DND-41 (cell line): ENCODE results near the gene NAP1L4.

Experiments used
- ATAC-seq: fragments of 200-7000 bp; cut with Tn5 transposase; 3 replicates; pipeline ENCODE4 v1.9.1; 2021; ENCODE audit warnings: low read depth; ENCODE audit not compliant: insufficient read depth
- DNase-seq: peaks from one replicate; pipeline ENCODE4 v3.0.0-alpha.2; 2020
- H2AFZ ChIP-seq: 2 replicates; pipeline ENCODE4 v1.6.0; 2012; ENCODE audit warnings: low read depth, low read length
- H3K27ac ChIP-seq: 2 replicates; pipeline ENCODE4 v1.5.1; 2012; ENCODE audit warnings: low read length, inconsistent platforms
- H3K27me3 ChIP-seq: fragments of 200-600 bp; sonication (generic); 2 replicates; pipeline ENCODE4 v1.6.0; 2012; ENCODE audit warnings: low read length, mild to moderate bottlenecking, inconsistent platforms; ENCODE audit not compliant: insufficient read depth, poor library complexity
- H3K36me3 ChIP-seq: 2 replicates; pipeline ENCODE4 v1.5.1; 2012; ENCODE audit warnings: low read length, inconsistent platforms; ENCODE audit not compliant: insufficient read depth
- H3K4me1 ChIP-seq: 2 replicates; pipeline ENCODE4 v1.5.1; 2012; ENCODE audit warnings: mild to moderate bottlenecking, low read length; ENCODE audit not compliant: insufficient read depth
- H3K4me2 ChIP-seq: 2 replicates; pipeline ENCODE4 v1.6.0; 2012; ENCODE audit warnings: mild to moderate bottlenecking, moderate library complexity, low read length, inconsistent platforms; ENCODE audit not compliant: insufficient read depth
- H3K4me3 ChIP-seq, 2 experiments: fragments of 200-600 bp in 1 of 2; shearing (Covaris generic) in 1 of 2; 2 replicates each; pipeline ENCODE4 v1.5.1; 2012 to 2016; ENCODE audit warnings: inconsistent platforms in 2 of 2, low read length in 2 of 2, mild to moderate bottlenecking in 2 of 2, low read depth in 1 of 2, moderate library complexity in 1 of 2
- H3K79me2 ChIP-seq: 2 replicates; pipeline ENCODE4 v1.6.0; 2012; ENCODE audit warnings: low read length, inconsistent platforms; ENCODE audit not compliant: insufficient read depth
- H3K9ac ChIP-seq: 2 replicates; pipeline ENCODE4 v1.6.0; 2012; ENCODE audit warnings: low read depth, mild to moderate bottlenecking, inconsistent platforms, low read length, moderate library complexity
- H3K9me3 ChIP-seq: 2 replicates; pipeline ENCODE4 v1.5.1; 2012; ENCODE audit warnings: low read length, moderate library complexity, mild to moderate bottlenecking, inconsistent platforms; ENCODE audit not compliant: insufficient read depth, severe bottlenecking
- H4K20me1 ChIP-seq: 2 replicates; pipeline ENCODE4 v1.6.0; 2012; ENCODE audit warnings: low read length; ENCODE audit not compliant: insufficient read depth
- CTCF ChIP-seq: IDR thresholded peaks from 2 replicates; pipeline ENCODE4 v1.5.1; 2012; ENCODE audit warnings: borderline replicate concordance, low read length, moderate library complexity, mild to moderate bottlenecking; ENCODE audit not compliant: poor library complexity, severe bottlenecking; ENCODE audit errors: extremely low read depth
- EZH2 ChIP-seq: IDR thresholded peaks from 3 replicates; pipeline ENCODE4 v1.6.1; 2012; ENCODE audit warnings: borderline replicate concordance, low read depth, mild to moderate bottlenecking, moderate library complexity, low read length, inconsistent platforms; ENCODE audit not compliant: severe bottlenecking

NAP1L4 gene

GRCh38 chr11:3003396-3004231, 11.5 kb upstream of the NAP1L4 start:
- H3K9me3 ChIP-seq, result no peaks in the 10 kb centered on the region
- H2AFZ ChIP-seq, result no peak overlapping the region
- no peaks in the 10 kb centered on the region for H3K4me1 ChIP-seq
- no peaks in the 10 kb centered on the region for H3K27me3 ChIP-seq
- TF ChIP-seq CTCF (no peak), EZH2 (no peak)
- H3K79me2 ChIP-seq, result no peaks in the 10 kb centered on the region
- H3K36me3 ChIP-seq, result peaks cover 75% of the 10 kb centered on the region
- no peak for ATAC-seq
- H3K27ac ChIP-seq, result no peak overlapping the region
- H3K4me3 ChIP-seq, result no peak overlapping the region
- no peaks in the 10 kb centered on the region for H4K20me1 ChIP-seq
- no peak for DNase-seq
- H3K9ac ChIP-seq, result no peak overlapping the region
- no peak overlapping the region for H3K4me2 ChIP-seq

- Histone ChIP-seq H3K36me3 (peaks cover 69% of the 10 kb centered on the region), H3K4me2 (no peak overlapping the region), H3K9me3 (no peaks in the 10 kb centered on the region)
Measured at GRCh38 chr11:3002871-3003270, 10.7 kb upstream of the NAP1L4 start.

GRCh38 chr11:3002351-3002861, 10.3 kb upstream of the NAP1L4 start:
- Histone ChIP-seq H3K36me3 (peaks cover 64% of the 10 kb centered on the region), H3K4me2 (no peak overlapping the region), H3K9ac (no peak overlapping the region), H2AFZ (no peak overlapping the region), H3K4me3 (no peak overlapping the region), H3K27me3 (no peaks in the 10 kb centered on the region), H3K4me1 (no peaks in the 10 kb centered on the region), H3K27ac (no peak overlapping the region), H3K9me3 (no peaks in the 10 kb centered on the region), H4K20me1 (no peaks in the 10 kb centered on the region), H3K79me2 (no peaks in the 10 kb centered on the region)
- ATAC-seq (no peak), DNase-seq (no peak)
- no peak for TF ChIP-seq EZH2
- no peak for TF ChIP-seq CTCF

More at GRCh38 chr11:3002871-3003270, 10.7 kb upstream of the NAP1L4 start:
- Histone ChIP-seq H3K27ac (no peak overlapping the region), H3K79me2 (no peaks in the 10 kb centered on the region), H3K27me3 (no peaks in the 10 kb centered on the region), H2AFZ (no peak overlapping the region), H3K4me1 (no peaks in the 10 kb centered on the region), H4K20me1 (no peaks in the 10 kb centered on the region), H3K4me3 (no peak overlapping the region), H3K9ac (no peak overlapping the region)
- no peak for TF ChIP-seq EZH2
- no peak for TF ChIP-seq CTCF
- no peak for ATAC-seq
- no peak for DNase-seq
